ENCODE data around the gene DLGAP4.
"Not testable (repeated sequence)": the region's sequence is repeated elsewhere in the genome, so short reads cannot be mapped to it uniquely, and the experiment has no call there.

DLGAP4 gene

GRCh38 chr20:36455972-36456625, 150.0 kb downstream of the DLGAP4 start:
- no peak for DNase-seq (ENCODE audit: low spot score)

GRCh38 chr20:36460648-36461599, 154.8 kb downstream of the DLGAP4 start:
- peak; percentile 90 for DNase-seq (ENCODE audit: low spot score)

GRCh38 chr20:36461600-36462439, 155.7 kb downstream of the DLGAP4 start:
- DNase-seq (ENCODE audit: low spot score) = no peak

- no peak for DNase-seq (ENCODE audit: low spot score)
These were observed 156.5 kb downstream of the DLGAP4 start for GRCh38 chr20:36462440-36463211.

- DNase-seq (ENCODE audit: low spot score) = no peak
These were observed 157.3 kb downstream of the DLGAP4 start for GRCh38 chr20:36463212-36464061.

- peak; percentile 62 for DNase-seq (ENCODE audit: low spot score)
These were observed 159.3 kb downstream of the DLGAP4 start for GRCh38 chr20:36465109-36466080.

- DNase-seq (ENCODE audit: low spot score) = peak; percentile 26
These were observed 159.9 kb downstream of the DLGAP4 start for GRCh38 chr20:36466089-36466488.

GRCh38 chr20:36467076-36467999, 161.2 kb downstream of the DLGAP4 start:
- peak; percentile 57 for DNase-seq (ENCODE audit: low spot score)

GRCh38 chr20:36468149-36469000, 162.2 kb downstream of the DLGAP4 start:
- DNase-seq (ENCODE audit: low spot score) = no peak

GRCh38 chr20:36469973-36470372, 163.8 kb downstream of the DLGAP4 start:
- no peak for DNase-seq (ENCODE audit: low spot score)

GRCh38 chr20:36471885-36472636, 165.9 kb downstream of the DLGAP4 start:
- DNase-seq (ENCODE audit: low spot score) = no peak

GRCh38 chr20:36472637-36473090, 166.5 kb downstream of the DLGAP4 start:
- no peak for DNase-seq (ENCODE audit: low spot score)

GRCh38 chr20:36473164-36473563, 167.0 kb downstream of the DLGAP4 start:
- DNase-seq (ENCODE audit: low spot score) = no peak

- DNase-seq (ENCODE audit: low spot score) = no peak
These were observed 168.4 kb downstream of the DLGAP4 start for GRCh38 chr20:36474563-36474962.

- not testable (repeated sequence) for DNase-seq (ENCODE audit: low spot score)
These were observed 168.9 kb downstream of the DLGAP4 start for GRCh38 chr20:36475054-36475453.

- DNase-seq (ENCODE audit: low spot score) = no peak
These were observed 171.3 kb downstream of the DLGAP4 start for GRCh38 chr20:36477475-36477874.
